ENCODE measurements around the gene CSNK1E.
A peak's percentile ranks its signal among the peaks of the same experiment; 100 is the strongest.

Gene CSNK1E

GRCh38 chr22:38327396-38327795 lies 10.2 kb upstream of the CSNK1E start:
- DNase-seq = no peak

DNA sequence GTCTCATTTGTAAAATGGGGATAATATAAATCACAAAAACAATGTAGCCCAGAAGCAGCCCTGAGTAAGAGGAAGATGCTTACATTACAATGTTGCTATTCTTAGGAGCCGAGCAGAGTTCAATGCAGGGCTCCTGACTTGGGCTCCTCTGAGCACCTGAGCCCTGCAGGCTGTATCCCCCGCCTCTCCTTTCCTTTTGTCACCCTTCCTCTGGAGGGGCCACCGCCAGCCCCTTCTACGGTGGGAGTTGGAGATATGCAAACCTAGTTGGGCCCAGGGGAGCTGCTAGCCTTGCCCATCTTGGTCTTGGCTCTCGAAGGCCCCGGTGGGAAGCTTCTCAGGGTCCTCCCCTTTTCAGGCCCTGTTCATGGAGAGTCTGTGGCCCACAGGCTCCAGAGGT lies 8.4 kb upstream of the CSNK1E start:
- no peak for DNase-seq

DNA sequence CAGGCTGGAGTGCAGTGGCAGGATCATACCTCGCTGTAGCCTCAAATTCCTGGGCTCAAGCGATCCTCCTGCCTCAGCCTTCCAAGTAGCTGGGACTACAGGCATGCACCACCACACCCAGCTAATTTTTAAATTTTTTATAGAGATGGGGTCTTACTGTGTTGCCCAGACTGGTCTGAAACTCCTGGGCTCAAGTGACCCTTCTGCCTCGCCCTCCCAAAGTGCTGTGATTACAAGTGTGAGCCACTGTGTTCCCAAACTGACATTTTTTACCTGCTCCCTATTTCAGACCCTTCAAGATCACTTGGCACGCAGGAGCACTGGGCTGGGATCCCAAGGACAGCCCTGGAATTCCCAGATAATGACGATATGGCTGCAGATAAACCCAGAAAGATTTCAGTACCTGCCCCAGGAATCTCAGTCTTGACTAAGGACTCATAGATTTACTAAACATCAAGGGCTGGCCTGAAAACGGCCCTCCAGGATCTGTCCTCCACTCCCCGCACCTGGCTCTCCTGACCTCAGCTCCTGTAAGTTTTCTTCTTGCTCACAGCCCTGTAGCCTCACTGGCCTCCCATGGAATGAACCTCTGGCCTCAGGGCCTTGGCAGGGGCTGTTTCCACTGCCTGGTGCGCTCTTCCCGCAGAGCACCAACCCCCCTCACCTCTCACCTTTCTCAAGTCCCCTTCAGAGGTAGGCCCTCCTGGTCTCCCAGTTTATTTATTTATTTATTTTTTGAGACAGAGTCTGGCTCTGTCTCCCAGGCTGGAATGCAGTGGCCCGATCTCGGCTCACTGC lies 3.6 kb upstream of the CSNK1E start:
- no peak for DNase-seq

DNA sequence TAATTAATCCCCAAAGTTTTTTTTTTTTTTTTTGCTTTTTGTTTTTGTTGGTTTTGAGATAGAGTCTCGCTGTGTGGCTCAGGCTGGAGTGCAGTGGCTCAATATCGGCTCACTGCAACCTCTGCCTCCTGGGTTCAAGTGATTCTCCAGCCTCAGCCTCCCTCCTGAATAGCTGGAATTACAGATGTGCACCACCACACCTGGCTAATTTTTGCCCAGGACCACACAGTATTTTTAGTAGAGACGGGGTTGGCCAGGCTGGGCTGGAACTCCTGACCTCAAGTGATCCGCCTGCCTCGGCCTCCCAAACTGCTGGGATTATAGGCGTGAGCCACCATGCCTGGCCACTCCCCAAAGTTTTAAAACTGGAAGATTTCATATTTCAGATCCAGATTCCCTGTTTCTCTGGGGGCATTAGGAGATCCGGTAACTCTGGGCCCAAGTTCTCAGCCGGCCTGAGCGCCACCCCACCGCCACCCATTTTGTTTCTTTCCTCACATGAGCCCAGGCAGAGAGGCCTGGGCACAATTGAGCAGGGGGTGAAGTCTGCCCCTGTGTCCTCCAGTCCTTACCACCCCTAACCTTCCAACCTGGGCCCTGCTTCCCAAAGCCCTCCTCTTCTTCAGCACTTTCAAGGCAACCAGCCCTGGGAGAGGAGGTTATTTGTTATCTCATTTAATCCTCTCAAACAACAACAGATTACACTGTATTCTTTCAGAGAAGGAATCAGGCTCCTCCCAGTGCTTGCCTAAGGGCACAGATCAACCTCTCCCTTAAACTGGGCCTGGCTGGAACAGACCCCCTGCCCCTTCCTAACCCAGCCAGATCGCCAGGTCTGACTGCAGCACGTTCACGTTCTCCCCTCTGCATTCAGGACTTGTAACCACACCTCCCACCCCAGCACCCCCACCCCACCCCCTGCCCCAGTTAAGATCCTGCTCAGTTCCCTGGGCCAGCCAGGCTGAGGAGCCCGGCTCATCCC lies 1.9 kb upstream of the CSNK1E start:
- DNase-seq = no peak

DNA sequence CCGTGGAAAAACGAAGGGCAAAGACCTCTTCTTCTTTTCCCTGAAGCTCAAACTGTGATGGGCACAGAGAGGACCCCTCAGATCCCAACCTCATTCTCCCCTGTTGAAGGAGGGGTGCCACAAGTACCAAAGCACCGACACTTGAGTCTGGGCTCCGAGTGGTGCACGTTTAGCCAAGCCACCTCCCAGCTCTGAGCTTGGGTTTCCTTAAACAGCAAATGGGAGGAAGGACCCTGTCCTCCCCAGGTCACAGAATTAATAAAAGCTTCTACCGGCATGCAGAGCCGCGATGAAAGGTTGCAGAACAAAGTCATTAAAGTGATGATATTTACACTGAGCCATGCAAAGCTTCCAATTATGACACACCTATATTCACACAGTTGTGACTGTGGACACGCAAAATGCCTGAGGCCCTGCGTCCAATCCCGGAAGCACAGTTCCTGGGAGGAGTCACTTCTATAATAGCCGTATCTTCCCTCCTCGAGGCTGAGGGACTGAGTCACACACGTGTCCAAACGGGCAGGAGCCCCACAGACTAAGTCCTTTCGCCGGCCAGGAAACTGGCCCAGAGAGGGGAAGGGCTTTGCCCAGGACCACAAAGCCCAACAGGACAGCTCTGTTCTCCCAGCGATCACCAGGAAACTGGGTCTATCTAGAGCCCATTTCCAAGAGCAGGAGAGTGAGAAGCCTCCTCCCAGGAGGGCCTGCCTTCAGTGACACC lies 922 bp upstream of the CSNK1E start:
- no peak for DNase-seq

- DNase-seq = peak; percentile 57
Observed at GRCh38 chr22:38316364-38317121, 690 bp downstream of the CSNK1E start.

- peak; percentile 57 for DNase-seq
Observed at GRCh38 chr22:38315823-38316363, 1.3 kb downstream of the CSNK1E start.

DNA sequence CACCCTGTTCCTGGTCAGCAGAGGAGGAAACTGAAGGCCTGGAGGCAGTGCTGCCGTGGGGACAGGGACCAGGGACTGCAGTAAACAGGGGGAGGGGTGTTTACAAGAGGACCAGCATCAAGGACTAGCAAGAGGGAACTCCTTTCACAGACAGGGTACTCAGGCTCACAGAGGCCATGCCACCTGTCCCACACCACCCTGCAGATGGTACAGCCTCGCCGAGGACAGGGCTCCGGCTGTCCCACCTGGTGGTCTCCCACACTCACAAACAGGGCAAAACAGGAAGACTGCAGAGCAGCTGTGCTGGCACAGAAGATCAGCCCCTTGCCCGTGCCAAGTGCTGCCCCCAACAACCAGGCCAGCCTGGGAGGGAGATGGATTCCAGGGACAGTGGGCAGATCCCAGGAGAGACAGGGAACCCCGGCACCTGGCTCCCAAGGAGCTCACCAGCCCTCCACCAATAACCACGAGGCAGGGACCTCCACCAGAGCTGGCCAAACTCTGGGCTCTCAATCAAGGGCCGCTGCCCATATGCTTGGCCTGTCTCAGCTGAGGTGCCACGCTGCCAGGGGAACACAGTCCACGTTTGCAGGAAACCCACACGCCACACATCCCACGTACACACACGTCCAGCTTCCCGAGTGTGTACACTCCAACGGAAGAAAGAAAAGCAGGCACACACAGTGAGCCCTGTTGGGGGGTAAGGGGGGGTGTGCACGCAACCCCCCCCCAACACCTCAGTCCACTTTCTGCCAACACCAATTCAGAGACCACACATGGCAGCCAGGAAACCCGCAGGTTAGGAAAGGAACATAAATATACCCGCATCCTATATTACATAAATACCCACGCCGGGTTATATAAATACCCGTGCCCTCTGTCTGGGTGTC lies 2.1 kb downstream of the CSNK1E start:
- DNase-seq = peak; percentile 60

DNA sequence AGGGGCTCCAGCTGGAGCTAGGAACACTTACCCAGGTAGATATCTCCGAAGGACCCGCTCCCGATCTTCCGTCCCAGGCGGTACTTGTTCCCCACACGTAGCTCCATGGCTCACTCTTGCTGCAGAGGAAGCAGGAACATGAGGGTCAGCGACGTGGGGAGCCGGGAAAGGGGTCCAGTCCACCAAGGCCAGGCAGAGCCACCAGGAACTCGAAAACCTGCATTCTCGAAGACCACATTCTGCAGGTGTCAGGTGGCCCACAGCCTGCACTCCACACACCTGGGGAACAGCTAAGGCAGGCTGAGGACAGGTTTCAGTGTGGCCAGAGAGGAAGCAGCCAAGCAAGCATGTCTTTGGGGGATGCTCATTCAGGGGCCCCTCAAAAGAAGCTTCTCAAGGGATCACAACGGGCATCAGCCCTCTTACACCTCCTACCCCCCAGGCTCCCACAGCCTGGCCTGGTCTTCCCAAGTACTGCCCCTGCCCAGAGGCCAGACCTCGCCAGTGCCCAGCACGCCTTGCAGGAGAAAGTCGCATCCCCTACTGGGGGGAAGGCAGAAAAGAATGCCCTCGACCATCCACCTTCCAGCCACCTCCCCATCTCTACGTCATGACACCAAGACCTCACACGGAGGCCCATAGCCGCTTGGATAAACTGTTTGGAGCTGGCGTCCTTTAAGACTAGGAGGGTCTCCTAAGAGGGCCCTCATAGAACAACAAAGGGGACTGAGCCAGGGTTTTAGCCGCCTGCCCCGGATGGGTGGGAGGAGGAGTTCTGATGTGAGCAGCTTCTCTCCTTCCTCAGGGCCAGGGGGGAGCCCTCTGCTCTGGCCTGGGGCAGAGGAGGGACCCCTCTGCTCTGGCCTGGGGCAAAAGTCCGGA lies 2.9 kb downstream of the CSNK1E start:
- DNase-seq = no peak

DNA sequence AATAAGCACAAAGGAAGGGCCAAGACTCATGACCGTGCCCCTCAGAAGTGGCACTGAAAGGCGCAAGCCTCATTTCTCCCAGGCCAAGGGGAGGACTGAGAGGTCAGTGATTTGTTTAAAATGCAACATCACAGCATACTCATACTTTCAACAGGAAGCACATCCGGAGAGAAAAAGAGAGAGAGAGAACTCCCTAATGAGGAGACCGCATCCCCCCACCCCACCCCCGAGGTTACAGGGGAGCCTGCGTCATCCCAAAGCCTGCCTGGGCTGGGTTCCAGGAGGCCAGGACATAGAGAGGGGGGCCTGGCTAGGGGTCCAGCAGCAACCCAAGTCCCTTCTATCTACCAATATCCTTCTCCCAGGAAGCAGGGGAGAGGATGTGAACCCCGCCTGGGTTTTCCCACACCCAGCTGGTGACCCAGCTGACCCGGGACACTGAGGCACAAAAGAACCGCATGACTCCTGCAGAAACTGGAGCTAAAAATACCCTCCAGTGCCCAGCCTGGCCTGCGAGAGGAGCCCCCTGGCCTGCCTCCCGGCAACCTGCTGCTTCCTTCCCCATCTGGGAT lies 3.8 kb downstream of the CSNK1E start:
- DNase-seq = no peak

GRCh38 chr22:38312261-38312800 lies 4.9 kb downstream of the CSNK1E start:
- no peak for DNase-seq

GRCh38 chr22:38311323-38311620 lies 6.0 kb downstream of the CSNK1E start:
- no peak for DNase-seq

DNA sequence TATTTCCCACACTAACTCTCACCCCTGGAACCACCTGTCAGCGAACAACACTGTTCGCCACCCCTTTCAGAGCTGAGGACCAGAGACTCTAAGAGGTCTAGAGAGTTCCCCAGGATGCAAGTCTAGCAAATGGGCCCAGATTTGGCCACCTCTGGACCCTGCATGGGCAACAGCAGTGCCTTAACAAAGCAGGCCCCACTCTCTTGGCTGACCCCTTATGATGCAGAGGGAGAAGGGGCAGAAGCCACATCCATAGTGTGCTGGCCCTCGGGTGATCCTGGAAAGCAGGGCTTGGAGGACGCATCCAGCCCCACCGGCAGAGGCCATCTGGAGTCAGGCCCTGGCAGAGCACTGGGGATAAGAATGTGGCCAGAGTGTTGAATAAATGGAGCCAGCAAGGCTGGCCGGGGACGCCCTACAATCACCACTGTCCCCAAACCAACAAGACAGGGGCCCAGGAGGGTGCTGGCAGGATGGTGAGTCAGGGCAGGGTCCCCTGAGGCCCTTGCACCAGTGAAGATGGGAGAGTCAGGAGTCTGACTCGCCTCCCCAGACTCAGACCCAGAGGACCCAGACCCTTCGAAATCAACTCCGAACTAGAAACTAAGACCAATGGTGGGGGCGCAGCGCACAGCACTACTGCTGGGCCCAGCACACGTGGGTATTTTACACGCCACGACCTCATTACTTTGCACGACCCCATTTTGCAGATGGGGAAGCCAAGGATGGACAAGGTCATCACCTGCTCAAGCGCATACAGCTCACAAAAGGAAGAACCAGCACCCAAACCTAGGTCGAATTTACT lies 6.5 kb downstream of the CSNK1E start:
- DNase-seq = no peak

- DNase-seq = no peak
Observed at GRCh38 chr22:38309614-38310517, 7.4 kb downstream of the CSNK1E start.

GRCh38 chr22:38308791-38309498 lies 8.3 kb downstream of the CSNK1E start:
- no peak for DNase-seq

DNA sequence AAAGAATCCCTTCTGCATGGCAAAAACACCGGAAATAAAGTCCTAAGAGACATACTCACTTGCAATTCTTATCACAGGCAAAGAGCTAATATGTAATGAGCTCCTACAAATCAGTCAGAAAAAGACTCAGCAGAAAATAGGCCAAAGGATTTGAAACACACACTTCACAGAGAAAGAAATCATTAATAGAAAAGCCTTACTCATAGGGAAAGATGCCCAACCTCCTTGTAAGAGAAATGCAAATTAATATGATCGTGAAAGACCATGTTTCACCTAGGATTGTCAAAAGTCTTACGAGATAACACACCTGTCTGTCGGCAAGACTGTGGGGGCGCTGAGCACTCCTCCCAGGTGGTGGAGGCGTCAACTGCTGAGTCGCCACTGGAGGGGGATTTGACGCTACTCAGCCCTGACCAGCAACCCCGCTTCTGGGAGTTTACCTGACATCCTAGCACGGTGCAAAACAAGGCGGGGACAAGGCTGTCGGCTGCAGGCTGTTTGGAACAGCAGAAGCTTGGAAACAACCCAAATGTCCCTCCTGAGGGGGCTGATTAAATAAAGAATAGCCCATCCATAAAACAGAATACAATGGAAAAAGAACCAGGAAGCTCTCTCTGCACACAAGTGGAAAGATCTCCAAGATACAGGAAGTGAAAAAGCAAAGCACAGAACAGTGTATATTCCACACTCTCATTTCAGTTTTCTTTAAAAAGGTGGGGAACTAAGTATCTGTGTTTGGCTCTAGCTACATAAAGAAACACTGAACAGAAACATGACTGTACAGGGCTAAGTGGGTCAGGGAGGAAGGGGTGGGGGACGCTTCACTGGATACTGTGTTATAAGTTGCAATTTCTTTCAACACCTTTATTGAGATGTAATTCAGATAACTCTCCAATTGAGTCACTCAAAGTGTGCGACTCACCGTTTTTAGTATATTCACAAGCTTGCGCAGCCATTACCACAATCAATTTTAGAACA lies 11.5 kb downstream of the CSNK1E start:
- DNase-seq = peak; percentile 77
